IMR-90 (cell line): Measurements from ENCODE around the gene HOXB8. TPM values are rescaled to one million over a fixed set of nuclear protein-coding genes. Genes with fewer than 3 reads are reported as not detected.
A peak's percentile ranks its signal among the peaks of the same experiment; 100 is the strongest.

Experiments
- ATAC-seq: fragments of 200-7000 bp; cut with Tn5 transposase; 2 replicates; pipeline ENCODE4 v1.9.1; 2020; ENCODE audit warnings: low read depth, mild to moderate bottlenecking, moderate library complexity
- BruUV-seq: library from RNA; stranded (reverse); fragments of 400-500 nt; replicated peaks from 2 replicates; lab custom pipeline; 2021; lab: Mats Ljungman, UMichigan
- CTCF ChIA-PET: fragments of 300-600 bp; formaldehyde crosslinking; extraction: SDS; loops from one replicate; lab custom pipeline; 2021; ENCODE audit warnings: antibody characterized with exemption; lab: Yijun Ruan, JAX
- POLR2A ChIA-PET: fragments of 300-600 bp; sonication (Branson Sonifier 250); formaldehyde crosslinking; loops from one replicate; lab custom pipeline; 2022; ENCODE audit warnings: antibody characterized with exemption; ENCODE audit not compliant: unreplicated experiment; lab: Charles Lee
- DNase-seq: peaks from one replicate; pipeline ENCODE4 v3.0.0; 2013
- H2AFZ ChIP-seq: replicated peaks from 2 replicates; pipeline ENCODE3; 2013; ENCODE audit warnings: low read length, mild to moderate bottlenecking; ENCODE audit not compliant: poor library complexity
- H2AK5ac ChIP-seq: 2 replicates; pipeline ENCODE4 v1.6.1; 2013; ENCODE audit warnings: low read depth, low read length, inconsistent platforms
- H2AK9ac ChIP-seq: replicated peaks from 2 replicates; pipeline ENCODE3; 2013; ENCODE audit warnings: mild to moderate bottlenecking, low read depth, low read length, moderate library complexity; ENCODE audit not compliant: poor library complexity
- H2BK120ac ChIP-seq: 2 replicates; pipeline ENCODE4 v1.6.1; 2013; ENCODE audit warnings: low read depth, low read length, inconsistent platforms
- H2BK15ac ChIP-seq: 3 replicates; pipeline ENCODE4 v1.6.1; 2013; ENCODE audit warnings: low read depth, low read length, inconsistent platforms
- H2BK20ac ChIP-seq: 2 replicates; pipeline ENCODE4 v1.6.1; 2013; ENCODE audit warnings: low read depth, mild to moderate bottlenecking, inconsistent platforms, low read length, moderate library complexity
- H2BK5ac ChIP-seq: 2 replicates; pipeline ENCODE4 v1.6.1; 2013; ENCODE audit warnings: mild to moderate bottlenecking, low read depth, low read length, inconsistent platforms; ENCODE audit not compliant: poor library complexity, severe bottlenecking
- H3K14ac ChIP-seq: replicated peaks from 2 replicates; pipeline ENCODE4 v1.6.1; 2013; ENCODE audit warnings: low read depth, low read length, inconsistent platforms
- H3K18ac ChIP-seq: 2 replicates; pipeline ENCODE4 v1.6.1; 2013; ENCODE audit warnings: low read depth, low read length, control low read depth
- H3K23ac ChIP-seq: 2 replicates; pipeline ENCODE4 v1.6.1; 2013; ENCODE audit warnings: low read depth, low read length, inconsistent platforms
- H3K27ac ChIP-seq: 2 replicates; pipeline ENCODE4 v1.5.1; 2013; ENCODE audit warnings: mild to moderate bottlenecking, control low read depth, low read length; ENCODE audit not compliant: insufficient read depth
- H3K27me3 ChIP-seq: 2 replicates; pipeline ENCODE4 v1.6.1; 2013; ENCODE audit warnings: low read length; ENCODE audit not compliant: control insufficient read depth, insufficient read depth
- H3K36me3 ChIP-seq: 2 replicates; pipeline ENCODE4 v1.6.1; 2013; ENCODE audit warnings: low read length, mixed read lengths; ENCODE audit not compliant: control insufficient read depth, insufficient read depth
- H3K4ac ChIP-seq: 2 replicates; pipeline ENCODE4 v1.6.1; 2013; ENCODE audit warnings: low read depth, low read length, inconsistent platforms
- H3K4me1 ChIP-seq: 2 replicates; pipeline ENCODE4 v1.6.1; 2013; ENCODE audit warnings: low read length, mixed read lengths; ENCODE audit not compliant: control insufficient read depth, insufficient read depth
- H3K4me2 ChIP-seq: 2 replicates; pipeline ENCODE4 v1.6.1; 2013; ENCODE audit warnings: low read depth, mild to moderate bottlenecking, control low read depth, low read length, moderate library complexity
- H3K4me3 ChIP-seq: 2 replicates; pipeline ENCODE4 v1.5.1; 2013; ENCODE audit warnings: low read depth, mild to moderate bottlenecking, control low read depth, low read length, moderate library complexity; ENCODE audit not compliant: insufficient read depth
- H3K56ac ChIP-seq: 2 replicates; pipeline ENCODE4 v1.6.1; 2013; ENCODE audit warnings: low read length, inconsistent platforms; ENCODE audit not compliant: insufficient read depth; ENCODE audit errors: extremely low read depth
- H3K79me1 ChIP-seq, 2 experiments: 2 replicates each; pipeline ENCODE4 v1.6.1; 2013; ENCODE audit warnings: low read length in 2 of 2, inconsistent platforms in 1 of 2, low read depth in 1 of 2
- H3K9ac ChIP-seq: 2 replicates; pipeline ENCODE4 v1.6.1; 2013; ENCODE audit warnings: low read depth, low read length, control low read depth
- H3K9me1 ChIP-seq: 2 replicates; pipeline ENCODE4 v1.6.1; 2013; ENCODE audit warnings: low read length, inconsistent platforms; ENCODE audit not compliant: insufficient read depth
- H3K9me3 ChIP-seq: 2 replicates; pipeline ENCODE4 v1.6.1; 2013; ENCODE audit warnings: low read length; ENCODE audit not compliant: control insufficient read depth, insufficient read depth
- H4K20me1 ChIP-seq: 2 replicates; pipeline ENCODE4 v1.6.1; 2013; ENCODE audit warnings: low read length, inconsistent platforms; ENCODE audit not compliant: insufficient read depth
- H4K5ac ChIP-seq: 2 replicates; pipeline ENCODE4 v1.6.1; 2013; ENCODE audit warnings: mild to moderate bottlenecking, low read depth, low read length, control low read depth
- H4K8ac ChIP-seq, 2 experiments: 2 replicates each; pipeline ENCODE4 v1.6.1; 2013; ENCODE audit warnings: low read depth in 2 of 2, low read length in 2 of 2, control low read depth in 1 of 2, inconsistent platforms in 1 of 2
- H4K91ac ChIP-seq: 2 replicates; pipeline ENCODE4 v1.6.1; 2013; ENCODE audit warnings: low read depth, low read length, inconsistent platforms; ENCODE audit not compliant: insufficient read depth
- BHLHE40 ChIP-seq: fragments of 150-350 bp; IDR thresholded peaks from 2 replicates; pipeline ENCODE4 v1.6.1; 2016; ENCODE audit warnings: mild to moderate bottlenecking, low read depth, low read length
- CEBPB ChIP-seq: IDR thresholded peaks from 2 replicates; pipeline ENCODE4 v1.6.1; 2012; ENCODE audit warnings: low read depth, low read length, improper control_type of control experiment
- CHD1 ChIP-seq: IDR thresholded peaks from 2 replicates; pipeline ENCODE4 v1.6.1; 2012; ENCODE audit warnings: low read depth, low read length, improper control_type of control experiment
- FOS ChIP-seq: fragments of 150-350 bp; IDR thresholded peaks from 2 replicates; pipeline ENCODE4 v1.6.1; 2016; ENCODE audit warnings: low read depth, low read length
- MAFK ChIP-seq: IDR thresholded peaks from 2 replicates; pipeline ENCODE4 v1.6.1; 2012; ENCODE audit warnings: low read depth, low read length, improper control_type of control experiment
- MAZ ChIP-seq: IDR thresholded peaks from 2 replicates; pipeline ENCODE4 v1.6.1; 2012; ENCODE audit warnings: low read depth, mild to moderate bottlenecking, low read length, improper control_type of control experiment, moderate library complexity, borderline replicate concordance
- MXI1 ChIP-seq: IDR thresholded peaks from 2 replicates; pipeline ENCODE4 v1.6.1; 2012; ENCODE audit warnings: low read depth, mild to moderate bottlenecking, low read length, moderate library complexity, borderline replicate concordance
- NFE2L2 ChIP-seq: fragments of 150-350 bp; IDR thresholded peaks from 2 replicates; pipeline ENCODE4 v1.6.1; 2016; ENCODE audit warnings: low read depth, mild to moderate bottlenecking, low read length
- POLR2A ChIP-seq: IDR thresholded peaks from 2 replicates; pipeline ENCODE4 v1.6.1; 2012; ENCODE audit warnings: mild to moderate bottlenecking, low read depth, low read length
- RAD21 ChIP-seq: IDR thresholded peaks from 2 replicates; pipeline ENCODE4 v1.6.1; 2012; ENCODE audit warnings: low read length, improper control_type of control experiment
- RCOR1 ChIP-seq: IDR thresholded peaks from 2 replicates; pipeline ENCODE4 v1.6.1; 2012; ENCODE audit warnings: mild to moderate bottlenecking, low read length, improper control_type of control experiment; ENCODE audit not compliant: insufficient replicate concordance
- RFX5 ChIP-seq: IDR thresholded peaks from 2 replicates; pipeline ENCODE4 v1.8.0; 2012; ENCODE audit warnings: low read depth, mild to moderate bottlenecking, low read length, moderate library complexity
- SMC3 ChIP-seq: fragments of 150-350 bp; IDR thresholded peaks from 2 replicates; pipeline ENCODE4 v1.6.1; 2016; ENCODE audit warnings: low read depth, mild to moderate bottlenecking, antibody characterized with exemption, low read length, moderate library complexity
- WGBS, 2 experiments: methylation state at CpG; one replicate each; pipeline versions ENCODE4 v1.1.5 to v1.1.7; 2013; ENCODE audit warnings: missing lambda C conversion rate in 2 of 2; ENCODE audit not compliant: insufficient read length in 1 of 2; ENCODE audit errors: extremely low coverage in 2 of 2; 5-methylcytosine and 5-hydroxymethylcytosine counted together
- dilution Hi-C: fragments of 300-500 bp; cut with HindIII; formaldehyde crosslinking; loops from one replicate; pipeline ENCODE4 v1.14.3; 2018; ENCODE audit warnings: low sequenced_read_pairs; ENCODE audit not compliant: unreplicated experiment
- in situ Hi-C: fragments of 300-500 bp; cut with MboI; formaldehyde crosslinking; loops from 3 replicates; pipeline ENCODE4 v1.14.3; 2019; ENCODE audit warnings: low sequenced_read_pairs, inconsistent platforms, mixed read lengths
- intact Hi-C: fragments of 100-400 bp; cut with micrococcal nuclease; formaldehyde crosslinking; loops from 2 replicates; pipeline ENCODE4 v1.10.0; 2022
- polyA plus RNA-seq, 3 experiments: library from polyadenylated mRNA; depleted of rRNA; stranded (reverse); fragments of >200 nt; gene quantifications; 2 replicates each; pipeline ENCODE4 v1.2.3, GENCODE V29; 2012; ENCODE audit warnings: low replicate concordance in 1 of 3
- total RNA-seq: library from RNA; depleted of rRNA; stranded (reverse); fragments of >200 nt; gene quantifications from 2 replicates; pipeline ENCODE4 v1.2.3, GENCODE V29; 2012
- TF ChIP-seq, protein P1 (sequence below): conservative IDR thresholded peaks from 2 replicates; pipeline ENCODE4 v1.5.1; 2012; ENCODE audit warnings: mild to moderate bottlenecking, low read depth, low read length, improper control_type of control experiment
- TF ChIP-seq, protein P2 (sequence below): fragments of 150-350 bp; IDR thresholded peaks from 2 replicates; pipeline ENCODE4 v1.6.1; 2017; ENCODE audit warnings: mild to moderate bottlenecking, antibody characterized with exemption, low read length, low read depth
- TF ChIP-seq, protein P3 (sequence below): fragments of 150-350 bp; IDR thresholded peaks from 2 replicates; pipeline ENCODE4 v1.6.1; 2016; ENCODE audit warnings: low read depth, mild to moderate bottlenecking, low read length, moderate library complexity, borderline replicate concordance

The HOXB8 gene
- total and polyA plus RNA-seq, 2 of the 4 experiments (the other 2 are of a cell fraction), result 0.54 to 5.3 TPM

DNA sequence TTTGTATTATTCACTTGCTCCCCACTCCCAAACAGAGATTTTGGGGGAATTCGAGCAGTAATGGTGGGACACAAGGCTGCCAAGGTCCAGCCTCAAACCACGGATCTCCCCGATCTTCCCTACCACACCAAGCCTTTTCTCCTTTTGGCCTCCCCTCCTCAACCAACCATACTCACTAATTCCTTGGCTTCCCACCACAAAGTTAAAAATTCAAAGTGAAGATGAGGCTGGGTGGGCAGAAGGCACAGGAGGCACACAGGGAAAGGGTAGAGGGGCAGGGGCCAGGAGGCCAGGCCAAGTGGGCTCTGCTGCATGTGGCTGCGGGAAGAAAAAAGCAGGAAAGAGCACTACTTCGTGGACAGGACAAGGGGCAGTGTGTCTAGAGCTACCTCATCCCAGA lies 52.2 kb downstream of the HOXB8 start:
- in situ Hi-C loops, result no loop called here
- Histone ChIP-seq H3K27ac (peak overlapping the region; percentile 93), H3K56ac (peak overlapping the region; percentile 67; the same call in 1 of the 2 replicates), H2AK9ac (peak overlapping the region; percentile 88), H2BK120ac (peak overlapping the region; percentile 29), H4K8ac (peak overlapping the region; percentile 38 to 73), H4K91ac (peak overlapping the region; percentile 42), H2BK20ac (peak overlapping the region; percentile 15; the same call in 1 of the 2 replicates), H3K4ac (peak overlapping the region; percentile 91), H3K36me3 (peaks cover 39% of the 10 kb centered on the region; the same call in 1 of the 2 replicates), H3K4me1 (peaks cover 81% of the 10 kb centered on the region), H2BK5ac (peak overlapping the region; percentile 80), H4K5ac (peak overlapping the region; percentile 86), H3K14ac (peak overlapping the region; percentile 91), H2BK15ac (peak overlapping the region; percentile 6; the same call in 1 of the 3 replicates), H3K4me3 (peak overlapping the region; percentile 46), H3K23ac (peak overlapping the region; percentile 96), H3K9me3 (no peaks in the 10 kb centered on the region), H2AK5ac (peak overlapping the region; percentile 46), H2AFZ (no peak overlapping the region), H3K9ac (peak overlapping the region; percentile 78), H3K4me2 (peak overlapping the region; percentile 88), H3K18ac (peak overlapping the region; percentile 81), H4K20me1 (peaks cover 30% of the 10 kb centered on the region), H3K27me3 (no peaks in the 10 kb centered on the region), H3K79me1 (peaks cover 0 to 24% of the 10 kb centered on the region in 2 experiments; a peak in 2 of 4 replicates), H3K9me1 (peaks cover 23% of the 10 kb centered on the region)
- dilution Hi-C loops, result no loop called here
- 0% methylated on average over 1 of the region's 5 CpGs; no CpG with 5 or more reads in 1 of the 2 experiments for WGBS, 2 experiments
- TF ChIP-seq CHD1, result no peak
- no peak for TF ChIP-seq RFX5
- TF ChIP-seq RCOR1, result no peak
- TF ChIP-seq, protein P1, sequence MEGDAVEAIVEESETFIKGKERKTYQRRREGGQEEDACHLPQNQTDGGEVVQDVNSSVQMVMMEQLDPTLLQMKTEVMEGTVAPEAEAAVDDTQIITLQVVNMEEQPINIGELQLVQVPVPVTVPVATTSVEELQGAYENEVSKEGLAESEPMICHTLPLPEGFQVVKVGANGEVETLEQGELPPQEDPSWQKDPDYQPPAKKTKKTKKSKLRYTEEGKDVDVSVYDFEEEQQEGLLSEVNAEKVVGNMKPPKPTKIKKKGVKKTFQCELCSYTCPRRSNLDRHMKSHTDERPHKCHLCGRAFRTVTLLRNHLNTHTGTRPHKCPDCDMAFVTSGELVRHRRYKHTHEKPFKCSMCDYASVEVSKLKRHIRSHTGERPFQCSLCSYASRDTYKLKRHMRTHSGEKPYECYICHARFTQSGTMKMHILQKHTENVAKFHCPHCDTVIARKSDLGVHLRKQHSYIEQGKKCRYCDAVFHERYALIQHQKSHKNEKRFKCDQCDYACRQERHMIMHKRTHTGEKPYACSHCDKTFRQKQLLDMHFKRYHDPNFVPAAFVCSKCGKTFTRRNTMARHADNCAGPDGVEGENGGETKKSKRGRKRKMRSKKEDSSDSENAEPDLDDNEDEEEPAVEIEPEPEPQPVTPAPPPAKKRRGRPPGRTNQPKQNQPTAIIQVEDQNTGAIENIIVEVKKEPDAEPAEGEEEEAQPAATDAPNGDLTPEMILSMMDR, result no peak
- no peak for TF ChIP-seq FOS
- TF ChIP-seq MXI1, result no peak
- no peak for TF ChIP-seq NFE2L2
- no peak for TF ChIP-seq RAD21
- TF ChIP-seq, protein P2, sequence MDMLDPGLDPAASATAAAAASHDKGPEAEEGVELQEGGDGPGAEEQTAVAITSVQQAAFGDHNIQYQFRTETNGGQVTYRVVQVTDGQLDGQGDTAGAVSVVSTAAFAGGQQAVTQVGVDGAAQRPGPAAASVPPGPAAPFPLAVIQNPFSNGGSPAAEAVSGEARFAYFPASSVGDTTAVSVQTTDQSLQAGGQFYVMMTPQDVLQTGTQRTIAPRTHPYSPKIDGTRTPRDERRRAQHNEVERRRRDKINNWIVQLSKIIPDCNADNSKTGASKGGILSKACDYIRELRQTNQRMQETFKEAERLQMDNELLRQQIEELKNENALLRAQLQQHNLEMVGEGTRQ, result no peak
- TF ChIP-seq MAZ, result no peak
- TF ChIP-seq POLR2A, result no peak
- TF ChIP-seq SMC3, result no peak
- TF ChIP-seq BHLHE40, result no peak
- no peak for TF ChIP-seq CEBPB
- TF ChIP-seq MAFK, result no peak
- TF ChIP-seq, protein P3, sequence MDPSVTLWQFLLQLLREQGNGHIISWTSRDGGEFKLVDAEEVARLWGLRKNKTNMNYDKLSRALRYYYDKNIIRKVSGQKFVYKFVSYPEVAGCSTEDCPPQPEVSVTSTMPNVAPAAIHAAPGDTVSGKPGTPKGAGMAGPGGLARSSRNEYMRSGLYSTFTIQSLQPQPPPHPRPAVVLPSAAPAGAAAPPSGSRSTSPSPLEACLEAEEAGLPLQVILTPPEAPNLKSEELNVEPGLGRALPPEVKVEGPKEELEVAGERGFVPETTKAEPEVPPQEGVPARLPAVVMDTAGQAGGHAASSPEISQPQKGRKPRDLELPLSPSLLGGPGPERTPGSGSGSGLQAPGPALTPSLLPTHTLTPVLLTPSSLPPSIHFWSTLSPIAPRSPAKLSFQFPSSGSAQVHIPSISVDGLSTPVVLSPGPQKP, result no peak
- ChIA-PET POLR2A (interaction anchor here (0.6 to 0.9 kb wide), 2 partner anchors 13 to 42 kb away, joined by 3 read pairs; no protein-coding TSS in a partner anchor), CTCF (interaction anchor here (0.6 to 1.4 kb wide), 2 partner anchors 70 to 676 kb away, joined by 3 to 6 read pairs; no protein-coding TSS in a partner anchor)
- no peak for ATAC-seq
- DNase-seq, result no peak
- no TSS peak for BruUV-seq
- intact Hi-C loops, result no loop called here
